Esophagus muscularis mucosa (tissue), 4 donors: Measurements from ENCODE around the gene ARHGAP6. TPM values are rescaled to one million over a fixed set of nuclear protein-coding genes. Genes with fewer than 3 reads are reported as not detected.

Source experiments
- DNase-seq: peaks from one replicate; pipeline ENCODE4 v3.0.0-alpha.2; 2017; ENCODE audit errors: extremely low spot score
- H3K27ac ChIP-seq, 4 donors: fragments of 200-600 bp; sonication (generic); replicated peaks in 1 of 4; 1 replicate in 3 of 4; 2 replicates in 1 of 4; pipeline ENCODE4 v1.5.1; 2016 to 2019; ENCODE audit warnings: mild to moderate bottlenecking in 1 of 4
- H3K27me3 ChIP-seq, 4 donors: fragments of 200-600 bp; sonication (generic); one replicate each; pipeline versions ENCODE4 v1.5.1 to v1.6.0; 2016 to 2019
- H3K36me3 ChIP-seq, 4 donors: fragments of 200-600 bp; sonication (generic); one replicate each; pipeline ENCODE4 v1.5.1; 2016 to 2019
- H3K4me1 ChIP-seq, 4 donors: fragments of 200-600 bp; sonication (generic); one replicate each; pipeline ENCODE4 v1.5.1; 2016 to 2019
- H3K4me3 ChIP-seq, 4 donors: fragments of 200-600 bp; sonication (generic); 1 replicate in 2 of 4; 2 replicates in 2 of 4; pipeline ENCODE4 v1.5.1; 2016 to 2019; ENCODE audit warnings: mild to moderate bottlenecking in 4 of 4, moderate library complexity in 1 of 4
- H3K9me3 ChIP-seq, 4 donors: fragments of 200-600 bp; sonication (generic); 1 replicate in 3 of 4; 2 replicates in 1 of 4; pipeline ENCODE4 v1.5.1; 2016 to 2019
- CTCF ChIP-seq, 3 experiments: fragments of 200-600 bp in 2 of 3; fragments of 450-650 bp in 1 of 3; sonication (generic) in 2 of 3; IDR thresholded peaks; one replicate each; pipeline ENCODE4 v1.5.1; 2017 to 2019; ENCODE audit warnings: antibody characterized with exemption in 3 of 3, mild to moderate bottlenecking in 2 of 3, moderate library complexity in 1 of 3
- EP300 ChIP-seq: sonication (generic); formaldehyde crosslinking; IDR thresholded peaks from one replicate; pipeline ENCODE4 v1.6.1; 2017; ENCODE audit warnings: antibody characterized with exemption
- POLR2A ChIP-seq: fragments of 450-650 bp; IDR thresholded peaks from one replicate; pipeline ENCODE4 v1.6.1; 2017; ENCODE audit warnings: antibody characterized with exemption, moderate library complexity, mild to moderate bottlenecking, low read depth
- POLR2AphosphoS5 ChIP-seq, 2 donors: sonication (generic); formaldehyde crosslinking; IDR thresholded peaks; one replicate each; pipeline ENCODE4 v1.6.1; 2017; ENCODE audit warnings: antibody characterized with exemption in 2 of 2
- WGBS: methylation state at CpG from one replicate; pipeline ENCODE4 v1.1.5; 2018; 5-methylcytosine and 5-hydroxymethylcytosine counted together
- intact Hi-C: fragments of 100-400 bp; cut with DNase I; formaldehyde crosslinking; loops from one replicate; pipeline ENCODE4 v1.15.1; 2023
- total RNA-seq, 4 donors: library from RNA; depleted of rRNA; stranded (reverse); fragments of >200 nt; gene quantifications; one replicate each; pipeline versions ENCODE4 v1.1.0 to v1.2.1, GENCODE V29; 2016

Gene ARHGAP6
- total RNA-seq, 4 donors from 2014 or later: 25.2 to 44.8 (median 30.6) TPM

- Histone ChIP-seq H3K36me3 (no peaks in the 10 kb centered on the region), H3K27me3 (no peaks in the 10 kb centered on the region), H3K4me1 (peaks cover 0 to 21% (median 10%) of the 10 kb centered on the region in 4 donors), H3K27ac (no peak overlapping the region), H3K9me3 (no peaks in the 10 kb centered on the region), H3K4me3 (no peak overlapping the region)
- TF ChIP-seq POLR2A: no peak
- TF ChIP-seq EP300: no peak
- TF ChIP-seq CTCF (IDR thresholded peaks at IDR 0.05): no peak
- TF ChIP-seq POLR2AphosphoS5 (IDR thresholded peaks at IDR 0.05): no peak
- 88% methylated on average over 3 of the region's 3 CpGs for WGBS
- DNase-seq: no peak
- intact Hi-C loops: no loop called here
Measured at GRCh38 chrX:11269006-11269405, 396.7 kb downstream of the ARHGAP6 start.

- Histone ChIP-seq H3K4me1 (peaks cover 0 to 21% (median 10%) of the 10 kb centered on the region in 4 donors), H3K27ac (no peak overlapping the region), H3K9me3 (no peaks in the 10 kb centered on the region), H3K36me3 (no peaks in the 10 kb centered on the region), H3K4me3 (no peak overlapping the region), H3K27me3 (no peaks in the 10 kb centered on the region)
- WGBS: 80% methylated on average over 3 of the region's 3 CpGs
- no peak for DNase-seq
- TF ChIP-seq POLR2A (no peak), CTCF (IDR thresholded peaks at IDR 0.05) (no peak), EP300 (no peak), POLR2AphosphoS5 (IDR thresholded peaks at IDR 0.05) (no peak)
- intact Hi-C loops: no loop called here
Measured at GRCh38 chrX:11267425-11267824, 398.3 kb downstream of the ARHGAP6 start.

- 50% methylated on average over 5 of the region's 5 CpGs for WGBS
- intact Hi-C loops: no loop called here
- Histone ChIP-seq H3K4me1 (peaks cover 0 to 21% (median 10%) of the 10 kb centered on the region in 4 donors), H3K9me3 (no peaks in the 10 kb centered on the region), H3K27me3 (no peaks in the 10 kb centered on the region), H3K4me3 (no peak overlapping the region), H3K36me3 (no peaks in the 10 kb centered on the region), H3K27ac (peak overlapping the region in 1 of 4 donors; percentile 36)
- no peak for DNase-seq
- TF ChIP-seq POLR2A (no peak), CTCF (IDR thresholded peaks at IDR 0.05) (no peak), EP300 (no peak), POLR2AphosphoS5 (IDR thresholded peaks at IDR 0.05) (no peak)
Measured at GRCh38 chrX:11266573-11267003, 399.1 kb downstream of the ARHGAP6 start.

GRCh38 chrX:11265352-11265751 lies 400.4 kb downstream of the ARHGAP6 start:
- no peak for DNase-seq
- Histone ChIP-seq H3K9me3 (no peaks in the 10 kb centered on the region), H3K27ac (no peak overlapping the region), H3K27me3 (no peaks in the 10 kb centered on the region), H3K4me3 (peak overlapping the region in 2 of 4 donors; percentile 17 to 30), H3K36me3 (no peaks in the 10 kb centered on the region), H3K4me1 (peaks cover 0 to 22% (median 12%) of the 10 kb centered on the region in 4 donors)
- intact Hi-C loops: no loop called here
- TF ChIP-seq EP300 (no peak), POLR2AphosphoS5 (IDR thresholded peaks at IDR 0.05) (no peak), POLR2A (no peak), CTCF (IDR thresholded peaks at IDR 0.05) (no peak)
- WGBS: 51% methylated on average over 3 of the region's 3 CpGs

- DNase-seq: no peak
- Histone ChIP-seq H3K4me1 (peaks cover 0 to 22% (median 12%) of the 10 kb centered on the region in 4 donors), H3K9me3 (no peaks in the 10 kb centered on the region), H3K36me3 (no peaks in the 10 kb centered on the region), H3K27ac (no peak overlapping the region), H3K27me3 (no peaks in the 10 kb centered on the region), H3K4me3 (peak overlapping the region in 2 of 4 donors; percentile 17 to 30)
- intact Hi-C loops: no loop called here
- TF ChIP-seq CTCF (IDR thresholded peaks at IDR 0.05) (no peak), POLR2A (no peak), EP300 (no peak), POLR2AphosphoS5 (IDR thresholded peaks at IDR 0.05) (no peak)
- WGBS: 56% methylated on average over 1 of the region's 1 CpG
Measured at GRCh38 chrX:11264925-11265324, 400.8 kb downstream of the ARHGAP6 start.
